ENCODE data around the gene CAPN7.

Gene CAPN7

GRCh38 chr3:15264486-15264885, 58.4 kb downstream of the CAPN7 start:
- no peak for DNase-seq (ENCODE audit: low read depth)
- TF ChIP-seq CTCF (IDR thresholded peaks at IDR 0.05; ENCODE audit: control insufficient read depth, extremely low read depth, insufficient read depth): no peak
- no peak overlapping the region for H3K4me3 ChIP-seq (ENCODE audit: low read depth, low read length)

- H3K4me3 ChIP-seq (ENCODE audit: low read depth, low read length): no peak overlapping the region
- DNase-seq (ENCODE audit: low read depth): no peak
- no peak for TF ChIP-seq CTCF (IDR thresholded peaks at IDR 0.05; ENCODE audit: control insufficient read depth, extremely low read depth, insufficient read depth)
These were observed 59.8 kb downstream of the CAPN7 start for GRCh38 chr3:15265655-15266509.

GRCh38 chr3:15266510-15267376, 60.7 kb downstream of the CAPN7 start:
- no peak for DNase-seq (ENCODE audit: low read depth)
- no peak overlapping the region for H3K4me3 ChIP-seq (ENCODE audit: low read depth, low read length)
- TF ChIP-seq CTCF (IDR thresholded peaks at IDR 0.05; ENCODE audit: control insufficient read depth, extremely low read depth, insufficient read depth): no peak

- no peak for DNase-seq (ENCODE audit: low read depth)
- no peak overlapping the region for H3K4me3 ChIP-seq (ENCODE audit: low read depth, low read length)
- no peak for TF ChIP-seq CTCF (IDR thresholded peaks at IDR 0.05; ENCODE audit: control insufficient read depth, extremely low read depth, insufficient read depth)
These were observed 61.5 kb downstream of the CAPN7 start for GRCh38 chr3:15267502-15267901.

- peak; percentile 58 for DNase-seq (ENCODE audit: low read depth)
- TF ChIP-seq CTCF (IDR thresholded peaks at IDR 0.05; ENCODE audit: control insufficient read depth, extremely low read depth, insufficient read depth): peak; percentile 99
- no peak overlapping the region for H3K4me3 ChIP-seq (ENCODE audit: low read depth, low read length)
These were observed 62.1 kb downstream of the CAPN7 start for GRCh38 chr3:15268033-15268631.

- no peak overlapping the region for H3K4me3 ChIP-seq (ENCODE audit: low read depth, low read length)
- no peak for DNase-seq (ENCODE audit: low read depth)
- TF ChIP-seq CTCF (IDR thresholded peaks at IDR 0.05; ENCODE audit: control insufficient read depth, extremely low read depth, insufficient read depth): no peak
These were observed 63.3 kb downstream of the CAPN7 start for GRCh38 chr3:15269091-15269989.
